GM19023 (cell line): ENCODE data around the gene HSD17B4.
A peak's percentile ranks its signal among the peaks of the same experiment; 100 is the strongest.
"Not testable (repeated sequence)": the region's sequence is repeated elsewhere in the genome, so short reads cannot be mapped to it uniquely, and the experiment has no call there.

Experiments used
- ATAC-seq: cut with Tn5 transposase; IDR thresholded peaks from one replicate; pipeline ENCODE4 v1.9.1; 2021; ENCODE audit warnings: mild to moderate bottlenecking, moderate library complexity; ENCODE audit not compliant: unreplicated experiment

HSD17B4 gene

DNA sequence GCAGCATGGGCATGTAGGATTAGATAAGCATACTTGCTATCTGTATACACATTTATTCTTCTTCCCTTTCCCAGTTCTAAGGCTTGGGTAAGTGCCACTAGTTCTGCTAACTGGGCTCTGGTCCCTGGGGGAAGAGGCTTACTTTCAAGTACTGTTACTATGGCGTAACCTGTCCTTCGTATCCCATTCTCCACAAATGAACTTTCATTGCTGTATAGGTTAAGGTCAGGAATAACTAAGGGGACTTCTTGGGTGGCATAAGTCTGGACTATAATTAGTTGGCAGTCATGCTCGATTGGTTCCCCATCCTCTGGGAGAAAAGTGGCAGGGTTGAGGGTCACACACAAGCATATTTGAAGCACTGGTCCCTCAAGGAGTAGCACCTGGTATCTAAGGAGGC, 23.7 kb upstream of the HSD17B4 start:
- not testable (repeated sequence) for ATAC-seq

GRCh38 chr5:119432674-119433237, 19.5 kb upstream of the HSD17B4 start:
- not testable (repeated sequence) for ATAC-seq

- peak; percentile 82 for ATAC-seq
These were observed 16.7 kb upstream of the HSD17B4 start for GRCh38 chr5:119435436-119436132.

GRCh38 chr5:119437785-119438586, 14.3 kb upstream of the HSD17B4 start:
- not testable (repeated sequence) for ATAC-seq

DNA sequence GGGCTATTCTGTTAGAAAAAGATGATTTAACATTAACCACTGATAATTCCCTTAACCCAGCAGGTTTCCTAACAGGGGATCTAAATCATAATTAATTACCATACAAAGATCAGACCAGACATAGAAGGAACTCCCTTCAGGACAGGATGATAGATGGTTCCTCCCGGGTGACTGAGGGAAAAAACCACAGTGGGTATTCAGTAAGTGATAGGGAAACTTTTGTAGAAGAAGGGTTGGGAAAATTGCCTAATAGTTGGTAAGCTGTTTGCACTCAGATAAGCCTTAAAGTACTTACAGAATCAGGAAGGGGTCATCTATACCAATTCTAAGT, 13.7 kb upstream of the HSD17B4 start:
- ATAC-seq: not testable (repeated sequence)

DNA sequence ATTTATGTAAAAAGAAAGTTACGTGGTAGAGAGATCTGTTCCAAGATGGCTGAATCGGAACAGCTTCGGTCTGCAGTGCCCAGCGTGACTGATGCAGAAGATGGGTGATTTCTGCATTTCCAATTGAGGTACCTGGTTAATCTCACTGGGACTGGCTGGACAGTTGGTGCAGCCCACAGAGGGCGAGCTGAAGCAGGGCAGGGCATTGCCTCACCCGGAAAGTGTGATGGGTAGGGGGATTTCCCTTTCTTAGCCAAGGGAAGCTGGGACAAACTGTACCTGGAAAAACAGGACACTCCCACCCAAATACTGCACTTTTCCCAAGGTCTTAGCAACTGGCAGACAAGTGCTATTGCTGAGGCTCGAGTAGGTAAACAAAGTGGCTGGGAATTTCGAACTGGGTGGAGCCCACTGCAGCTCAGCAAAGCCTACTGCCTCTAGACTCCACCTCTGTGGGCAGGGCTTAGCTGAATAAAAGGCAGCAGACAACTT, 13.1 kb upstream of the HSD17B4 start:
- peak; percentile 49 for ATAC-seq

- peak; percentile 13 for ATAC-seq
These were observed 12.7 kb upstream of the HSD17B4 start for GRCh38 chr5:119439632-119440031.

- not testable (repeated sequence) for ATAC-seq
These were observed 7.7 kb upstream of the HSD17B4 start for GRCh38 chr5:119444643-119445042.

DNA sequence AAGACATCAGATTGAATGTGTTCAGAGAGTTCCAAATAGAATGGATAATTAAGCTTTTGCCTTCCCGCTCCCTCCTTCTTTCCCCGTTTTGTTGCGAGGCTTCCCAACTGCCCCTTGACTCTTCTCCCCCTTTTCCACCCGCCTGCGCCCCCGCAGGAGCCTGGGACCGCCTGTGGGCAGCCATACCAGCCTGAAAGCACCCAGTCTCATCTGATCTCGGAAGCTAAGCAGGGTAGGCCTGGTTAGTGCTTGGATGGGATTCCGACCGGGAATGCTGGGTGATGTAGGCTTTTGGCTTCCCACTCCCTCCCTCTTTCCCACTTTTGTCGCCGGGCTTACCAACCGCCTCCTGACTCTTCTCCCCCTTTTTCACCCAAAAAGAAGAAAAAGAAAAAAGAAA, 6.8 kb upstream of the HSD17B4 start:
- ATAC-seq: no peak

DNA sequence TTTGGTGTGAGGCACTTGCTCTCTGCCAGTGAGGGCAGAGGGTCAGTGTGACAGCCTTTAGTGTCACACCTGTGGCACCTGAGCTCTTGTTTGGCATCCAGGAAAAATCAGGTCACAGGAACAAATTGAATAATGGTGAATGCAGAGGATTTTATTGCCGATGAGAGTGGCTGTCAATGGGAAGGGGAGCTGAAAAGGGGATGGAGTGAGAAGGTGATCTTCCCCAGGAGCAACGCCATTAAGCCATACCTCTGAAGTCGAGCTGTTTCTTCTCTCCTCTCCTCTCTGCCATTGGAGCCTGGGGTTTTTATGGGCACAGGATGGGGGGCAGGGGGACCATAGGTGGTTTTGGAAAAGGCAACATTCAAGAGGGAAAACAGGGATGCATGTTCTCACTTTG, 2.4 kb upstream of the HSD17B4 start:
- ATAC-seq: no peak

- ATAC-seq: not testable (repeated sequence)
These were observed 1.7 kb upstream of the HSD17B4 start for GRCh38 chr5:119450627-119451026.

DNA sequence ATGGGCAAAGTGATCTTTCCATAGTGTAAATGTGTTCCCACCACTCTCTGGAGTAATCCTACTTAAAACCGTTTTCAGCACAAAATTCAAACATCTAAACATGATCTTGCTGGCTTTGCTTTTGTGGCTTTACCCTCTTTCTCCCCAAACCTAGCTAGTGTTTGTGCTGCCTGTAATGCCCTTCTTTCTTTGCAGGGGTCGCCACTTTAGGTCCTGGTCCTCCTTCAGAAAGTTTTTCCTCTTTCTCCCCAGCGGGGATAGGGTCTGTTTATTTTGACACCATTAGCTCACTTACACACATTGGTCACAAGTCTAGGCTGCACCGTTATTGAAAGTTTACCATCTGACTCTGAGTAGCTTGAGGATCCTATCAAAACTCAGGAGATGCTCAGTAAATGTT, 736 bp upstream of the HSD17B4 start:
- no peak for ATAC-seq

- ATAC-seq: peak; percentile 0
These were observed 281 bp upstream of the HSD17B4 start for GRCh38 chr5:119452060-119452372.

DNA sequence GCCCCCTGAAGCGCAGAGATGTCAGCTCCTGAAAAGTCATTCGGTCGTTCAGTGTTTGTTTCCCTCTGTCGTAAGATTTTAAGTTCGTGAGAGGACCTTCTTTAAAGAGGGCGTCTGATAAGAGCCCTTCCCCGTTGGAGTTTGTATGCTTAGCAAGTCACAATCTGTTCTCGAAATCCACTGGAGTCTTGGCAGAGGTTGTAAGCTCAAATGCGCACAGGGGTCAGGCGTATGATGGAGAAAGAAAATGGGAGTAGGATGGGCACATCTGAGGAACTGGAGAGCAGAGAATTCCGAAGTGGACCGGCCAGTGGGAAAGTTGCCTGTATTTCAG, 710 bp downstream of the HSD17B4 start:
- peak; percentile 7 for ATAC-seq

DNA sequence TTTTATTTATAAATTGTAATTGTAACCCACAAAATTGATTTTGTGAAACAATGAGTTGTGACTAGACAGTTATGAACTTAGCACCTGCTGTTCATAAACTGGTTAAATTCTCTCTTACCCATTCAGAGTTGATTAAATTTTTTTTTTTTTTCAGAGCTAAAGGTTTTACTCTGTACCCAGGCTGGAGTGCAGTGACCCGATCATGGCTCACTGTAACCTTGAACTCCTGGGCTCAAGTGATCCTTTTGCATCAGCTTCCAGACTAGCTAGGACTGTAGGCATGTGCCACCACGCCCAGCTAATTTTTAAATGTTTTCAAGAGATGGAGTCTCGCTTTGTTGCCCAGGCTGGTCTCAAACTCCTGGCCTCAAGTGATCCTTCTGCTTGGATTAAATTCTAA, 1.9 kb downstream of the HSD17B4 start:
- ATAC-seq: no peak

- ATAC-seq: no peak
These were observed 6.8 kb downstream of the HSD17B4 start for GRCh38 chr5:119458911-119459632.

DNA sequence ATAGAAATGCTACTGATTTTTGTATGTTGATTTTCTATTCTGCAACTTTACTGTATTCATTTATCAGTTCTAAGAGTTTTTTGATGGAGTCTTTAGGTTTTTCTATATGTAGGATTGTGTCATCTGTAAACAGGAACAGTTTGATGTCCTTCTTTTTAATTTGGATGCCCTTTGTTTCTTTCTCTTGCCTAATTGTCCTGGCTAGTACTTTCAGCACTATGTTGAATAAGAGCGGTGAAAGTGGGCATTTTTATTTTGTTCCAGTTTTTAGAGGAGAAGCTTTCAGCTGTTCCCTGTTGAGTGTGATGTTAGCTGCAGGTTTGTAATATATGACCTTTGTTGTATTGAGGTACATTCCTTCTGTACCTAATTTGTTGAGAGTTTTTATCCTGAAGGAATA, 13.3 kb downstream of the HSD17B4 start:
- no peak for ATAC-seq

- ATAC-seq: no peak
These were observed 16.0 kb downstream of the HSD17B4 start for GRCh38 chr5:119468286-119468685.

DNA sequence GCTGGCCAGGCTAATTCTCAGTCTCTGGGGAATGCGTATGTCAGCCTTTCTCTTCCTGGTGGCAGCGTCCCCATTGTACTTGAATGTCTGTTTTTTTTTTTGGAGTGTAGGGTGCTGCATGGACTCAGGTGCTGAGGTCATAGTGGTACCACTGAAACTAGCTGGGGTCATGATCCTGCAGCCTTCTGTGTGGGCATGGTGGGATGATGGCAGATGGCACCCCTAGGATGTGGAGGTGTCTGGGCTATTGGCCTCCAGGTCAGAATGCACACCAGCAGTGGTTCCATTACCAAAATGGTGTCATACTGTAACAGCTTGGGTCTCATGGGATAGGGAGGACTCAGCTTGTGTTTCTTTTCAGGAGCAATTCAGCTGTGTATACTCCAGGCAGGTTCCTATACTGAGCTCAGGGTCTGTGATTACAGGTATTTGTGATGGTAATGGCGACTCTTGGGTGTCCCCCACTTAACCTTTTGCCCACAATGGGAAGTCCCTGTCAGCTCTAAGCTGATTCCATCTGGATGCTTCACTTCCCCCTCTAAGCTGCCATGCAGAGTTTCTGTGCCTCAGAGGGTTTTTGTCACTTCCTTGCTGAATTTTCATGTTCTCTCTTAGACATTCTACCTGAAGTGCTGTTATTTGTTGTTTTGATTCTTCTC, 17.9 kb downstream of the HSD17B4 start:
- ATAC-seq: peak; percentile 79

GRCh38 chr5:119470851-119471451, 18.7 kb downstream of the HSD17B4 start:
- ATAC-seq: peak; percentile 47

- ATAC-seq: no peak
These were observed 20.9 kb downstream of the HSD17B4 start for GRCh38 chr5:119473241-119473640.
